HG02588 (cell line): Measurements from ENCODE around the gene SLC26A3.

Source experiments
- ATAC-seq: cut with Tn5 transposase; IDR thresholded peaks from one replicate; pipeline ENCODE4 v1.9.1; 2021; ENCODE audit warnings: mild to moderate bottlenecking, moderate library complexity; ENCODE audit not compliant: unreplicated experiment

The SLC26A3 gene

DNA sequence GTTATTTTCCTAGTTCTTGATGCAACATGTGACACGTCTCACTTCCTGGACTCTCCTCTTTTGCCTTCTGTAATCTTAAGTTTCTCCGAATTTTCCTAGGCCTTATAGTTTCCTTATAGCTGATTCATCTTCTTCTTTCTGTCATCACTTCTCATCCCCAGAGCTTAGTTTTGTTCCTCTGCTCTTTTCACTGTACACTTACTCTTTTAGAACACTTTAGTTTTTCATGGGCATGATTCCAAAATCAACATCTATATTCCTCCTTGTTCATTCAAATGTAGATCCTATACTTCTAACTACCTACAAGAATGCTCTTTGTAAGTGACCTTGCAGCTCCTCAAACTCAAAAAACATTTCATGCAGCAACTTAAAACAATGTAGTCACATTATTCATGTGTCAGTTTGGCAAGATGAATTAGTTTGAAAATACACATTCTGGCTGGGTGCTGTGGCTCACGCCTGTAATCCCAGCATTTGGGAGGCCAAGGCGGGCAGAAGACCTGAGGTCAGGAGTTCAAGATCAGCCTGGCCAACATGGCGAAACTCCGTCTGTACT lies 13.1 kb upstream of the SLC26A3 start:
- ATAC-seq: no peak

GRCh38 chr7:107815254-107815882 lies 12.3 kb upstream of the SLC26A3 start:
- ATAC-seq: no peak

GRCh38 chr7:107813524-107813923 lies 10.5 kb upstream of the SLC26A3 start:
- ATAC-seq: no peak

DNA sequence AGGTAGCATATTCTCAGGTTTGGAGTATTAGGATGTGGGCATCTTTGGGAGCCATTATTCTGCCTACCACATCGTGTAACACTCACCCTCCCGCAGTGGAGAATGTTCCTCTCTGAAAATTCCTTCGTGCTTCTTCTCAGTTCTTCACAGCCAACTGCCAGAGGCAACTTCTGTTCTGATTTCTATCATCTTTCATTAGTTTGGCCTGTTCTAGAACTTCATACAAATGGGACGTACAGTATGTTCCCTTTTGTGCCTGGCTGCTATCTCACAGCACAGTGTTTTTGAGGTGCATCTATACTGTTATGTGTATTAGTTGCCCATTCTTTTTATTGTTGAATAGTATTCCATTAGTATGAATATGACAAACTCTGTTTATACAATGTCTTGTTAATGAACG lies 8.9 kb upstream of the SLC26A3 start:
- ATAC-seq: no peak

- ATAC-seq: no peak
These were observed 7.6 kb upstream of the SLC26A3 start for GRCh38 chr7:107810626-107811025.

- no peak for ATAC-seq
These were observed 6.2 kb upstream of the SLC26A3 start for GRCh38 chr7:107809179-107809578.

GRCh38 chr7:107799647-107800264 lies 3.3 kb downstream of the SLC26A3 start:
- ATAC-seq: no peak

- no peak for ATAC-seq
These were observed 10.7 kb downstream of the SLC26A3 start for GRCh38 chr7:107792364-107792763.

DNA sequence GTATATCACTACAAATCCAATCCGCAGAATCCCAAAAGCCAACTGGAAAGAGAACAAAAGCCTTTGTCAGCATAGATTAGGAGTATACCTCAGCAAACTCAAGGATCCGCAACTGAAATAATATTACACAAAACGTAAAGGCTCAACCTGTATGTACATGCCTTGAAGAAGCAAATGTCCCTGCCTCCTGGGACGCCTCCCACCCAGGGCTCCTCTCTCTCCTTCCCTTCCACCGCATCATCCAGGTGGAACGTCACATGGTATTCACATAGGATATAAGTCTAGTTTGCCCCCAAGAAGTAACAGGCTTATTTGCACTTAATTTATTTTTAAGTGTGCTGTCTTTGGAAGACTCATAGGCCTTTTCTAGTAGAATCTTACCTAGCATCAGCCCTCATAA lies 13.4 kb downstream of the SLC26A3 start:
- no peak for ATAC-seq

DNA sequence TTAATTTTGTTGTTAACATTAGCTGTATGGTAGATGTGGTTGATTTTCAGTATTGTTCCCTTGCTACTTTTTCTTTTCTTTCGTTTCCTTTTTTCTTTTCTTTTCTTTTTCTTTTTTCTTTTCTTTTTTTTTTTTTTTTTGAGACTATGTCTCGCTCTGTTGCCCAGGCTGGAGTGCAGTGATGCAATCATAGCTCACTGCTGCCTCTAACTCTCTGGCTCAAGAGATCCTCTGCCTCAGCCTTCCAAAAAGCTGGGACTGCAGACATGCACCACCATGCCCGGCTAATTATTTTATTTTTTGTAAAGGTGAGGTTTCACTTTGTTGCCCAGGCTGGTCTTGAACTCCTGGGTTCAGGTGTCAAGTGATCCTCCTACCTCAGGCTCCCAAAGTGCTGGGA lies 14.4 kb downstream of the SLC26A3 start:
- ATAC-seq: no peak

DNA sequence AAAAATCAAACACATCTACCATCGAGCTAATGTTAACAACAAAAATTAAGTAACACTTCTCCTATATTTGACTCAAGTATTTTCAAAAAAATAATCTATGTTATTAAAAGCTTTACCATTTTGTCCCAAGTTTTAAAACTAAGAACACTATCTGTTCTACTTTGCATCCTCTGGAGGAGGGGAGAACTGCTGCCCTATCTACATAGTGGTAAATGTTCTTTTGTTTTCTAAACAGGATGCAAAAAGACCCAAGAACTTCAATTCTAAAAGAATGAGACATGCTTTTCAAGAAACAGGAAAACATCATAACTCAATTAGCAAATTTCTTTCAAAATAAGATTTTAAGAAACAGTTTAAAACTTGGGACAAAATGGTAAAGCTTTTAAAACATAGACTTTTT lies 14.8 kb downstream of the SLC26A3 start:
- no peak for ATAC-seq

DNA sequence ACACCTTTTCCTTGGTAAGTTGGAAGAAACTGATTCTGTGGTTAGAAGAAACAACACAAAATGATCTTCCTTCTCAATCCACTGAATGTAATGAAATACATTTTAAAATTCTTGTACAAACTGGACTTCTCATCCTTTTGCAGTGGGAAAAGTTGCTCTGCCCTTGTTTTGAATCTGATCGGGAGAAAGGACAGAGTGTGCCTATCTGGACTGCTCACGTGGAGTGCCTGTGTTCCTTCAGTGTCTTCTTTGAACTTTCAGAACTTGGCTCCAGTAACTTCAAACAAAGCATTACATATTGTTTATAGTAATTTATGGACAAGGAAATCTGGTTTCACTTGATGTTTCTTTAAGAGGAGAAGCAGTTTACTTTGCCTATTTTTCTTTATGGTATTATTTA lies 17.1 kb downstream of the SLC26A3 start:
- no peak for ATAC-seq

- no peak for ATAC-seq
These were observed 17.9 kb downstream of the SLC26A3 start for GRCh38 chr7:107785170-107785569.

- ATAC-seq: no peak
These were observed 19.4 kb downstream of the SLC26A3 start for GRCh38 chr7:107783648-107784047.

DNA sequence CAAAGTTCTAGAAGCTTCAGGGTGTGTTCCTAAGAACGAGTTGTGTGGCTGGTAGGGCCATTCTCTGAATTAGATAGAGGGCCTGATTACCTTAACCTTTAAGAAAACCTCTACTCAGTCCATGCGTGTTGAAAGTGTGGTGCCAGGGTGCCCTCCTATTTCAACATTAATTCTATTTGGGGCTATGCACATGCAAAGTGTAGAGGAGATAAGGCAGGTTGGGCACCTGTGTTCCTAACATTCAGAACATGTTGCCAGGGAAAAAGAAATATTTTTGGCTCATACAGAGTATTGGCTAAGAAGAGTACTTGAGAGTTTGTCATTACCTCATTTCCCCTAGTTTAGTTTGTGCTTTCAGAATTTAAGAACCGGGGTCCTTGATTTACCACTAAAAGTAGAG lies 20.6 kb downstream of the SLC26A3 start:
- ATAC-seq: no peak

GRCh38 chr7:107779647-107780099 lies 23.4 kb downstream of the SLC26A3 start:
- no peak for ATAC-seq

DNA sequence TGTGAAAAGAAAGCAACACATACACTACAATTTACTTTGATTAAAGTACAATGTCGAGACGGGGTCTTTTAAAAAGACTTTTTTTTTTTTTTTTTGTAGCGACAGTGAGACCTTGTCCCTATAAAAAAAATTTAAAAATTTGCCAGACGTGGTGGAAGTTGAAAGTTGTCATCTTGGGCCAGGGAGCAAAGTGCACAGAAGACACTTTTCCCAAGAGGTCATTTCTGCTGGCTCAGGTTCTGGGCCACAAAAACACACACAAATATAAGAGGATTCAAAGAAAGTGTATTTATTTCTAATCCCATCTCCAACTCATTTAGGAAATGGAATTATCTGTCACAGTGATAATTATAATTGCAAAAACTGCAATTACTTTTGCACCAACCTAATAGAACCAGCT lies 24.7 kb downstream of the SLC26A3 start:
- no peak for ATAC-seq

DNA sequence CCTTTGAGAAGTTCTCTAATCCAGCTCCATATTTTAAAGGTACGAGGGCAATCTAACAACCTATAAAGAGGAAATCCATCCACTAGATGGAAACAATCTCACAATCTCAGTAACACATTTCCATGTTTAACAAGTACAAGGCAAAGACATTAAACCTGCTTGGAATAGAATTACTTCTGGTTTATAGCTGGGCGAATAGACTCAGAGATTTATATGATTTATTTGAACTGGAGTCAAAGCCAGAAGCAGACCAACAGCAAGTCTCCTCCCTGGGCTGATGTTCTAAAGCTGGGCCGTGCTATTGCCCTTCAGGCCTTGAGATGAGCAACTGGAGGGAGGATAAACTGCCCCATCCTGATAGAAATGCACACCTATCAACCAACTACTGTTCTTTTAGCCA lies 25.3 kb downstream of the SLC26A3 start:
- ATAC-seq: no peak

DNA sequence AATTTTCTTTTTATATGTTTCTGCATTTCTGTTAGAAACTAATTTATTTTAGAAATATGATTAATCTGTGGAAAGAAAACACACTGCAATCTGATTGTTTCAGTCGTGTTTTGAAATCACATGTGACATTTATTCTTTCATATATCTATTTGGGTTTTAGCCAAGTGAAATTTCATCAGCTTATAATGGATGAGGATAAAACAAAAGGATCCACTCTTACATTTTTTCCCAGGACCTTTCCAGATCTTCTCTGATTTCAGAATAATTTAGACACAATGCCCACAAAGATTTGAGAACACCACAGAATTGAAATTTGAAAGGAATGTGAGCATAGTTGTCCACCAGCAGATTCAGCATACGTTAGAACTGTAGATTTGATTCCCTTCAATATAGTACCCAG lies 30.0 kb downstream of the SLC26A3 start:
- no peak for ATAC-seq

DNA sequence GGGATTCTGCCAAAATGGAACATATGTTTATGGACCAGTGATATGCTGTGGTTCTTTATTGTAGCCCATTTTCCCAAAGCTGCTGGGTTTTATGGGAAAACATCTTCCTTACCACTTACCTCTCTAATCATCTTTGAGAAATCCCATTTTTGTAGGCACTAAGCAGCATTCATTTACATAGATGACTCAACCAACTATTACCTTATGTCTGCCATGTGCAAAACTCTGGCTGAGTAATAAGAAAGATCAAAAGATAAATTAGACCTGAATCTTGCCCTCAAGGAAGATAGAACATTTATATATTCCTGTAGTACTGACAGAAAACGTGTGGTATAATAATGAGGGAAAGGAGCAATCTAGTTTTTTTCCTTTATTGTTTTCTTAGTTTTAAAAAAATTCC lies 34.8 kb downstream of the SLC26A3 start:
- ATAC-seq: no peak

- no peak for ATAC-seq
These were observed 35.6 kb downstream of the SLC26A3 start for GRCh38 chr7:107767391-107767790.

DNA sequence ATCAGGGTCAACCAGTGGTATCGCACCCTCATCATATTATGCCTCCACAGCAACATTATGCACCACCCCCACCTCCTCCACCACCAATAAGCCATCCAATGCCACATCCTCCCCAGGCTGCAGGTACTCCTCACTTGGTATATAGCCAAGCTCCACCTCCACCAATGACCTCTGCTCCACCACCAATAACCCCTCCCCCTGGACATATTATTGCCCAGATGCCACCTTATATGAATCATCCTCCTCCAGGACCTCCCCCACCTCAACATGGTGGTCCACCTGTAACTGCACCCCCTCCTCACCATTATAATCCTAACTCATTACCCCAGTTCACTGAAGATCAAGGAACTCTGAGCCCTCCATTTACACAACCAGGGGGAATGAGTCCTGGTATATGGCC lies 44.4 kb downstream of the SLC26A3 start:
- ATAC-seq: no peak

GRCh38 chr7:107754642-107755041 lies 48.4 kb downstream of the SLC26A3 start:
- ATAC-seq: no peak
